K562 (cell line): ENCODE results near the gene LIMS1. TPM values are rescaled to one million over a fixed set of nuclear protein-coding genes. Genes with fewer than 3 reads are reported as not detected.

Experiments
- ADNP ChIP-seq: fragments of 200-800 bp; sonication (Bioruptor generic); IDR thresholded peaks from 2 replicates; pipeline ENCODE4 v1.6.1; 2016; ENCODE audit warnings: missing genetic modification characterization, missing compliant biosample characterization
- CBX3 ChIP-seq, 2 experiments: IDR thresholded peaks; 1 replicate in 1 of 2; 2 replicates in 1 of 2; pipeline ENCODE4 v1.6.1; 2012; ENCODE audit warnings: inconsistent platforms in 2 of 2, low read length in 2 of 2, borderline replicate concordance in 1 of 2, control low read depth in 1 of 2
- CREB1 ChIP-seq, 2 experiments: sonication (generic) in 1 of 2; formaldehyde crosslinking in 1 of 2; IDR thresholded peaks; 2 replicates each; pipeline versions ENCODE4 v1.6.1 to v1.8.0; 2012 to 2022; ENCODE audit warnings: inconsistent platforms in 1 of 2, mild to moderate bottlenecking in 1 of 2, missing genetic modification reagents in 1 of 2, moderate library complexity in 1 of 2
- E2F3 ChIP-seq: fragments of 250-450 bp; sonication (Bioruptor Pico); IDR thresholded peaks from 2 replicates; pipeline ENCODE4 v1.4.0; 2020; ENCODE audit warnings: mild to moderate bottlenecking
- EP300 ChIP-seq: IDR thresholded peaks from 2 replicates; pipeline ENCODE4 v1.6.1; 2012; ENCODE audit warnings: low read length, improper control_type of control experiment
- EWSR1 ChIP-seq: fragments of 450-650 bp; IDR thresholded peaks from 2 replicates; pipeline ENCODE4 v1.6.1; 2018; ENCODE audit warnings: borderline replicate concordance, mild to moderate bottlenecking, low read depth, moderate library complexity; ENCODE audit not compliant: partially characterized antibody
- HIVEP1 ChIP-seq: fragments of 250-450 bp; sonication (Bioruptor Pico); IDR thresholded peaks from 2 replicates; pipeline ENCODE4 v1.4.0; 2020; ENCODE audit warnings: mild to moderate bottlenecking
- MEF2D ChIP-seq: conservative IDR thresholded peaks from 2 replicates; pipeline ENCODE4 v1.6.1; 2016; ENCODE audit warnings: low read depth, missing genetic modification characterization, missing compliant biosample characterization
- PCBP2 ChIP-seq: fragments of 200-400 bp; formaldehyde crosslinking; IDR thresholded peaks from 2 replicates; pipeline ENCODE4 v1.6.1; 2018; ENCODE audit warnings: low read length, low read depth, mild to moderate bottlenecking, moderate library complexity; ENCODE audit not compliant: poor library complexity, severe bottlenecking
- PHF21A ChIP-seq: fragments of 450-650 bp; IDR thresholded peaks from 2 replicates; pipeline ENCODE4 v1.6.1; 2017; ENCODE audit warnings: low read depth, borderline replicate concordance
- POLR3G ChIP-seq: IDR thresholded peaks from 2 replicates; pipeline ENCODE4 v1.6.1; 2011; ENCODE audit not compliant: insufficient read length, insufficient replicate concordance; ENCODE audit errors: extremely low read depth
- RAD21 ChIP-seq, 2 experiments: fragments of 250-450 bp in 1 of 2; fragments of 450-650 bp in 1 of 2; sonication (Bioruptor Pico) in 1 of 2; formaldehyde crosslinking in 1 of 2; IDR thresholded peaks in 1 of 2; conservative IDR thresholded peaks in 1 of 2; 2 replicates each; pipeline versions ENCODE4 v1.4.0 to v1.8.0; 2020 to 2022; ENCODE audit warnings: mild to moderate bottlenecking in 2 of 2, moderate library complexity in 1 of 2
- SNIP1 ChIP-seq: fragments of 450-650 bp; IDR thresholded peaks from 2 replicates; pipeline ENCODE4 v1.7.1; 2017; ENCODE audit warnings: low read depth, mild to moderate bottlenecking
- SREBF1 ChIP-seq: fragments of 150-350 bp; IDR thresholded peaks from 2 replicates; pipeline ENCODE4 v1.6.1; 2014; ENCODE audit warnings: antibody characterized with exemption, low read depth, low read length, borderline replicate concordance
- TCF7L2 ChIP-seq: fragments of 150-350 bp; IDR thresholded peaks from 2 replicates; pipeline ENCODE4 v1.6.1; 2016; ENCODE audit warnings: low read depth, mild to moderate bottlenecking, low read length, moderate library complexity
- ZNF133 ChIP-seq: fragments of 250-450 bp; sonication (Bioruptor Pico); IDR thresholded peaks from 2 replicates; pipeline ENCODE4 v1.4.0; 2020; ENCODE audit warnings: mild to moderate bottlenecking
- ZNF175 ChIP-seq: fragments of 200-800 bp; sonication (Bioruptor generic); IDR thresholded peaks from 2 replicates; pipeline ENCODE4 v1.6.1; 2016; ENCODE audit warnings: low read depth, mild to moderate bottlenecking, missing genetic modification characterization, missing compliant biosample characterization
- ZNF551 ChIP-seq: fragments of 250-450 bp; sonication (Bioruptor Pico); IDR thresholded peaks from 2 replicates; pipeline ENCODE4 v1.5.0; 2021; ENCODE audit warnings: mild to moderate bottlenecking, moderate library complexity
- polyA plus RNA-seq, 8 experiments: library from polyadenylated mRNA; depleted of rRNA in 4 of 8; stranded (reverse) in 5 of 8; unstranded in 3 of 8; fragments of >200 nt; fragmentation: Nextera tagmentation in 2 of 8; fragmentation: Illumina TruSeq in 1 of 8; extraction: Ambion mirVana in 2 of 8; extraction: Trizol in 1 of 8; gene quantifications; 2 replicates each; pipeline versions ENCODE4 v1.2.1 to v1.2.3, GENCODE V29; 2011 to 2014; ENCODE audit warnings: inconsistent platforms in 1 of 8, missing spikeins in 1 of 8
- total RNA-seq, 7 experiments: library from RNA; depleted of rRNA in 6 of 7; stranded (reverse); fragments of >200 nt in 6 of 7; fragmentation: Illumina TruSeq in 2 of 7; extraction: Trizol in 2 of 7; gene quantifications; 2 replicates each; pipeline versions ENCODE4 v1.2.1 to v1.2.3, GENCODE V29; 2011 to 2021; ENCODE audit warnings: low replicate concordance in 1 of 7
- TF ChIP-seq, protein P1 (sequence below): fragments of 200-800 bp; sonication (Bioruptor generic); IDR thresholded peaks from 2 replicates; pipeline ENCODE4 v1.6.1; 2016; ENCODE audit warnings: missing genetic modification characterization, missing compliant biosample characterization
- TF ChIP-seq, protein P2 (sequence below): fragments of 250-450 bp; sonication (Bioruptor Pico); IDR thresholded peaks from 2 replicates; pipeline ENCODE4 v1.5.0; 2021; ENCODE audit warnings: mild to moderate bottlenecking, moderate library complexity

Gene LIMS1
- total and polyA plus RNA-seq, 9 of the 15 experiments (the other 6 are each of a cell fraction or from before 2014, with no cell fraction given): 52.8 to 134 (median 81.0) TPM

DNA sequence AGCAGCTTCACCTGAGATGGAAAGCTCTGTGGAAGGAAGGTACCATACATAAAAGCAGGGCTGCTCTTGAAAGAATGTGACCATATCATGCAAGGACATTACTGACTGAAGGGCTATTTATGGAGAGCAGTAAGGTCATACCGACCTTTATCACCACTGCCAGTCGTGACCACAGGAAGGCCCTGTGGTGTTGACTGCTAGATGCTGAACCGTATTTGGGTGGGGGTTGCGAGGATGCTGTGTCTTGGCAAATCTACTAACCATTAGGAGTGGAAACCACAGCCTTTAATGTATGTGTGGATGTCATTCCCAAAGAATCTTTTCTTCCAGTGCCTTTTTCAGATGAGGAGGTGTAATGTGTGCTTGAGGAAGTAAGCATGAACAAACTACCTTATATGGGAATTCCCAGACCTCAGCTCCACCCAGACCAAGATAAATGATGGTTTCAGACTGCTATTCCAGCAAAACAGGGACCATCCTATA is 60.8 kb downstream of the LIMS1 start (continued):
- TF ChIP-seq MEF2D (tag): peak; percentile 100
- TF ChIP-seq EWSR1: no peak
- no peak for TF ChIP-seq POLR3G
- TF ChIP-seq ZNF133 (CRISPR knock-in tag): no peak
- TF ChIP-seq EP300: peak; percentile 99
- TF ChIP-seq E2F3: no peak
- TF ChIP-seq TCF7L2: no peak
- TF ChIP-seq, protein P1, sequence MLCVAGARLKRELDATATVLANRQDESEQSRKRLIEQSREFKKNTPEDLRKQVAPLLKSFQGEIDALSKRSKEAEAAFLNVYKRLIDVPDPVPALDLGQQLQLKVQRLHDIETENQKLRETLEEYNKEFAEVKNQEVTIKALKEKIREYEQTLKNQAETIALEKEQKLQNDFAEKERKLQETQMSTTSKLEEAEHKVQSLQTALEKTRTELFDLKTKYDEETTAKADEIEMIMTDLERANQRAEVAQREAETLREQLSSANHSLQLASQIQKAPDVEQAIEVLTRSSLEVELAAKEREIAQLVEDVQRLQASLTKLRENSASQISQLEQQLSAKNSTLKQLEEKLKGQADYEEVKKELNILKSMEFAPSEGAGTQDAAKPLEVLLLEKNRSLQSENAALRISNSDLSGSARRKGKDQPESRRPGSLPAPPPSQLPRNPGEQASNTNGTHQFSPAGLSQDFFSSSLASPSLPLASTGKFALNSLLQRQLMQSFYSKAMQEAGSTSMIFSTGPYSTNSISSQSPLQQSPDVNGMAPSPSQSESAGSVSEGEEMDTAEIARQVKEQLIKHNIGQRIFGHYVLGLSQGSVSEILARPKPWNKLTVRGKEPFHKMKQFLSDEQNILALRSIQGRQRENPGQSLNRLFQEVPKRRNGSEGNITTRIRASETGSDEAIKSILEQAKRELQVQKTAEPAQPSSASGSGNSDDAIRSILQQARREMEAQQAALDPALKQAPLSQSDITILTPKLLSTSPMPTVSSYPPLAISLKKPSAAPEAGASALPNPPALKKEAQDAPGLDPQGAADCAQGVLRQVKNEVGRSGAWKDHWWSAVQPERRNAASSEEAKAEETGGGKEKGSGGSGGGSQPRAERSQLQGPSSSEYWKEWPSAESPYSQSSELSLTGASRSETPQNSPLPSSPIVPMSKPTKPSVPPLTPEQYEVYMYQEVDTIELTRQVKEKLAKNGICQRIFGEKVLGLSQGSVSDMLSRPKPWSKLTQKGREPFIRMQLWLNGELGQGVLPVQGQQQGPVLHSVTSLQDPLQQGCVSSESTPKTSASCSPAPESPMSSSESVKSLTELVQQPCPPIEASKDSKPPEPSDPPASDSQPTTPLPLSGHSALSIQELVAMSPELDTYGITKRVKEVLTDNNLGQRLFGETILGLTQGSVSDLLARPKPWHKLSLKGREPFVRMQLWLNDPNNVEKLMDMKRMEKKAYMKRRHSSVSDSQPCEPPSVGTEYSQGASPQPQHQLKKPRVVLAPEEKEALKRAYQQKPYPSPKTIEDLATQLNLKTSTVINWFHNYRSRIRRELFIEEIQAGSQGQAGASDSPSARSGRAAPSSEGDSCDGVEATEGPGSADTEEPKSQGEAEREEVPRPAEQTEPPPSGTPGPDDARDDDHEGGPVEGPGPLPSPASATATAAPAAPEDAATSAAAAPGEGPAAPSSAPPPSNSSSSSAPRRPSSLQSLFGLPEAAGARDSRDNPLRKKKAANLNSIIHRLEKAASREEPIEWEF (CRISPR knock-in tag): no peak
- TF ChIP-seq ZNF175 (CRISPR knock-in tag): peak; percentile 81; the same call in 1 of the 2 replicates
- TF ChIP-seq RAD21 (CRISPR knock-in tag; conservative IDR thresholded peaks at IDR 0.05 in 1 of 2, IDR thresholded peaks at IDR 0.05 in 1 of 2): peak in 1 of 2 experiments; percentile 25; a peak in 2 of 4 replicates
- TF ChIP-seq PHF21A: no peak; the same call in 1 of the 2 replicates
- peak in 1 of 2 experiments; percentile 92; a peak in 2 of 3 replicates for TF ChIP-seq CBX3 (IDR thresholded peaks at IDR 0.05; ENCODE audit: borderline replicate concordance in 1 of 2, low read length in 2 of 2)
- no peak for TF ChIP-seq PCBP2
- no peak for TF ChIP-seq ZNF551
- TF ChIP-seq, protein P2, sequence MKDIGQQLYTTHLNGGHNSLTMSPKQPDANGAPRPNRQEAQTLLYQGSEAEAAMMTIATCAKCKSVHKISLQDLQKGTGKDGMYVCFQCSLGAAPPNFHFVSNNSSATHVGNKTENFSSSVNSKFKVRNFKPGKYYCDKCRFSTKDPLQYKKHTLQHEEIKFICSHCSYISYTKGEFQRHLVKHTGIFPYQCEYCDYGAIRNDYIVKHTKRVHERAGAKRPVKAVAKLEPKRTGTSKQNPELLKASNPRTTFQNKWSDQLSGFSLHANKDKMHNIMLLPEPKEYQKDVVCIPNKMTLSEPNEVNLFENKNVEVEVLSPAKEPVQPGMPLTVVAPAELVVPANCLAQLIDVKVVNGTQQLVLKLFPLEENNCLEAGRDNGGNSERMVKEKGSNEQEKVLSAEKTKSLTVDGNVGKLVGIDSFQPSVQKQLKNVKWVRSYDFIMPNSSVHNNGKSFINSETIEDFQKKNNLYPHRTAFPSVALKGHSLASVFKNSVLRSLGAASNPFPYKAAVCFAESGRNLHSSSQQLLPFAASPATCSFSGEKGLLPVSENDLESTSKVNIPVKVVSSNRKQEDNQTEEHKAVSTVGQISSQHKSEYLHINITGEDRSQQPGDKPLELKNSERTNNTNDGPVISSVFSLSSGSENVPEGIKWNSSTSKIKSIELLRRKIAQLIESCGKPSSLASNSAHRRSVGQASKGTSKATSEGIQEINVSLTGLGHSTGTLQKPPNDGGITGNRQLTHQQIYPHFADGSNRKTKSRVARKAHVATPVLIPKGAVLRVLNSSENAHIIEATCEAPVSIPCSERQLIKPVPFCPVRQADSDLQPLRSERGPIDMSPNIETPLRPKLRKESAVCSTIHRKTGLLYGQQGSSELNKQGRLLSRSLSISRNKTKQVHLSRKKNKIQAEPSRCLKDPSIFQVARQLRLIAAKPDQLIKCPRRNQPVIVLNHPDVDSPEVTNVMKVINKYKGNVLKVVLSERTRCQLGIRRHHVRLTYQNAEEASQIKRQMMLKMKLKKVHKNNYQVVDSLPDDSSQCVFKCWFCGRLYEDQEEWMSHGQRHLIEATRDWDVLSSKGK (CRISPR knock-in tag): no peak
- no peak for TF ChIP-seq SNIP1
- no peak for TF ChIP-seq SREBF1
- TF ChIP-seq ADNP (tag): peak; percentile 38; the same call in 1 of the 2 replicates
- TF ChIP-seq HIVEP1: no peak
- peak; percentile 81 for TF ChIP-seq CREB1 (IDR thresholded peaks at IDR 0.05)
- no peak; the same call in 1 of the 2 replicates for TF ChIP-seq CREB1 (CRISPR knock-in tag; IDR thresholded peaks at IDR 0.05)
